A549 treated with Hydrocortisone at 1 μM for 4 hours (cell line): ENCODE data around the gene LRIT2. TPM values are rescaled to one million over a fixed set of nuclear protein-coding genes. Genes with fewer than 3 reads are reported as not detected.

Experiments used
- total RNA-seq: library from RNA; stranded (reverse); fragments of 200-300 nt; extraction: Qiagen RNA extraction; gene quantifications from 5 replicates; pipeline ENCODE4 v1.2.3, GENCODE V29; 2022

Gene LRIT2, protein sequence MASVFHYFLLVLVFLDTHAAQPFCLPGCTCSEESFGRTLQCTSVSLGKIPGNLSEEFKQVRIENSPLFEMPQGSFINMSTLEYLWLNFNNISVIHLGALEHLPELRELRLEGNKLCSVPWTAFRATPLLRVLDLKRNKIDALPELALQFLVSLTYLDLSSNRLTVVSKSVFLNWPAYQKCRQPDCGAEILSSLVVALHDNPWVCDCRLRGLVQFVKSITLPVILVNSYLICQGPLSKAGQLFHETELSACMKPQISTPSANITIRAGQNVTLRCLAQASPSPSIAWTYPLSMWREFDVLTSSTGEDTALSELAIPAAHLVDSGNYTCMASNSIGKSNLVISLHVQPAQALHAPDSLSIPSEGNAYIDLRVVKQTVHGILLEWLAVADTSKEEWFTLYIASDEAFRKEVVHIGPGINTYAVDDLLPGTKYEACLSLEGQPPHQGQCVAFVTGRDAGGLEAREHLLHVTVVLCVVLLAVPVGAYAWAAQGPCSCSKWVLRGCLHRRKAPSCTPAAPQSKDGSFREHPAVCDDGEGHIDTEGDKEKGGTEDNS
- total RNA-seq = not detected in 5 replicates

DNA sequence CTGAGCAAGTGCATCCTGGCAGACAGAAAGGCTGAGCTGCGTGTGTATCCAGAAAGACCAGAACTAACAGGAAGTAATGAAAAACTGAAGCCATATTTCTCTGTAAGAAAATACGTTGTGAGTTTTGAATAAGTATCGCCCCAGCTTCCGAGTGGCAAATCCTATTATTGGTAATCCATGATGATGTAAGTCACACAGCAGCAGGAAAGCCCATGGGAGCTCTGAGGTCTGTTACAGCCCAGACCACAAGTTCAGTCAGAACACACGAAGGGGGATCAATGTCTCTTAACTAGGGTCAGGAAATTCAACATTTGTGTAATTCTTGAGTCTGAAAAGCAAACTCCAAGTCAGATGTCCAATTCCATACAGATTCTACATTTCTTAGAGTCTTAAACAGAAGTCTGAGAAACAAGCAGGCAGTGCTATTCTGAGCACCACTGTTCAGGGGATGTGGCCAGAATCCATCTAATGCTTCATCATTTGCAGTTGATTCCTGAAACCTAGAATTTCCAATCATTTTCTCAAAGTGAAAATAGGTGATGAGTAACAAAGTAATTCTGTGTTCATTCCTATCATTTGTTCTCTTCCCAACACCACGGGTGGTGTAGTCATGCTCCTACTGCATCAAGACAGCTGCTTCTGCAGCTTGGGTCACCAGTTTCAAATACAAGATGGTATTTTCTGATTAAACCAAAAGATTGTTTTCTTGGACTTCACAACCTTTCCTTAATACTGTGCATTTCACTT, at the start of gene LRIT2:
LRIT2 (minus strand) TSS at position 118 of the 747 bp plus-strand sequence; CDS start at position 94, 24 bp downstream.

DNA sequence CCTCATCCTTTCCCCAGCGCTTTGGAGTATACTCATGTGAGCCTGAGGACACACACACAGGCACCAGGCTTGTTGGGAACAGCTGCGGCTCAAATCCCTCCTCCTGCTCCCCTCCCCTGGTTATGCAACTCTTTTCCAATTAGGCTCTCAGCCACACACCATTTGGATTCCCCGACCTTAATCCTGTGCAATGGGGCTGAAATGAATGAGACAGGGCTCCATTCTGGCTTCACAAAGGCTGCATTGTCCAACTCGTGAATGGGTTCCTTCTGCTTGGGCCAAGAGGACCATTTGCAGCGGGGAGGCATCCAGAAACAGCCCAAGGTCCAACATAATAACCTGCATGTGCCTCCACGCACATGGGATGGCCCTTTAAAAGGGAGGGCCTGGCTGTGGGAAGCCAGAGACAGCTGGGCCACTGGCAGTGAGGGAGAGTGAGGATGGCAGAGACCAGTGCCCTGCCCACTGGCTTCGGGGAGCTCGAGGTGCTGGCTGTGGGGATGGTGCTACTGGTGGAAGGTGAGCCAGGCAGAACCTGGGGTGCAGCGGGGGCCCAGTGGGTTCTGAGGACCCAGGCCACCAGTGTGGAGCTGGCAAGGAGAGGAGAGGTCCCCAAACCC, 19.4 kb upstream of the LRIT2 start, which contains the start of gene RGR:
RGR (plus strand) TSS at position 403 of the 620 bp plus-strand sequence; CDS start at position 441, 38 bp downstream.

DNA sequence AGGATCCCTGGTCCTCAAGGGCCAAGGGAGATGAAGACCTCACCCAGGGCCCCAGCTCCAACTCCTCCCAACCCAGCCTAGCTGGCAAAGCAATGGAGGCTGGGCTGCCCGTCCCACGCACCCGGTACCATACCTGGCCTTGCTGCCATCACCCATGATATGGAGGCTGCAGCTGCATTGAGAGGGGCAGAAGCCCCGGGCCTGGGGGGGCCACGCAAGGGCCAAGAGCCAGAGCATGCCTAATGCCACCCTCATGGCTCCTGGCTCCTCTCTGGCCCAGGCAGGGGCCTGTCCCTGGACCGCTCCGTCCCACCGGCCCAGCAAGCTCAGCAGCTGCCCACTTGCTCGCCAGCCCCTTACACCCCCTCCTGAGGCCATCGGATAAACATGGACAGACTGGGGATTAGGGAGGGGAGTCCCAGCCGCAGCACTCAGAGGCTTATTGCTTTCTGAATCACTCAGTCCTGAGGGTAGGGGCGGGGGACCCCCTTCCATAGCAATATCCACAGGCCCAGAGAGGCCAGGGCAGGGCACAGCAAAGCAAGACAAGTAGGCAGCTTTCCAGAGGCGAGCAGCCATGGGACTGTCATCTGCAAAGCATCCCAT, 15.9 kb upstream of the LRIT2 start, which contains the start of gene LRIT1:
LRIT1 (minus strand) TSS at position 362 of the 606 bp plus-strand sequence; CDS start at position 255, 107 bp downstream.

DNA sequence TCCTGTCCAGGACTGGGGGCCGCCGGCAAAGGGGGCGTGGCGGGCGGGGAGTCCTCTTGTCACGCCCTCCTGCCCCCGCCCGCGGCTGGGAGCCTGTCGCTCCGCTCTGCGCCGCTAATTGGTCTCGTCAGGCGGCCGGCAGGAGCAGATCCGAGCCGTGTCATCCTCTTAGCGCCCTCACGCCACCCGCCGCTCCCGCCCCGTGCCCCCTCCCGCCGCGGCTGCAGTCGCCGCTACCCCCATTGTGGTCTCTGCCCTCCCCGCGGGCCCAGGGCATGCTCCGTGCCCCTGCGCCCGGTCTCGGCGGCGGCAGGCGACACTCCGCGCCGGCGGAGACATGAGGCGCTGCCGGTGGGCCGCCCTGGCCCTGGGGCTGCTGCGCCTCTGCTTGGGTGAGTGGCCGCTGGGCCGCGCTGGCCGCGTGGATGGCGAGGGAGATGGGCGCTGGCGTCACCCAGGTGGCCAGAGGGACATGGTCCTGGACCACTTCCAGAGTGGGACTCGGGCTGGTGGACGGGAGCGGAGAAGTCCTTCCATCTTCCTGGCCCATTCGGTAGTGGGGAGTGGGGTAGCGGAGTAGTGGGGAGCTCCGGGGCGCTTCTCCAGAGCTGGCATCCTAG, 30.8 kb downstream of the LRIT2 start, which contains the start of gene CDHR1:
CDHR1 (plus strand) TSS at position 114 of the 620 bp plus-strand sequence; CDS start at position 338, 224 bp downstream.

DNA sequence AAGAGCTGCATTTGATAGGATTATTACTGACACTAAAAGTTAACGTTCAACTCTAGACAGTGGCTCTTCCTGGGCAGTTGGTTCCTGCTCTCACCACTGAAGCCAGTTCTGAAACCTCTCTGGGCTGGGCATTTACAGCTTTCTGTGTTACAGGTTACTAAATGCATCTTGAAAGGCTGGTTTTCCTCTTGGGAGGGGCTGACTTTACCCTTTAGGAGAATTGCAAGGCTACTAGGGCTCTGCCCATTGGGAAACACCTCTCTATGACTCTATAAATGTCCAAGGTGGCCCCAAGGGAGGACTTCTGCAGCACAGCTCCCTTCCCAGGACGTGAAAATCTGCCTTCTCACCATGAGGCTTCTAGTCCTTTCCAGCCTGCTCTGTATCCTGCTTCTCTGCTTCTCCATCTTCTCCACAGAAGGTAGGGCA, 51.8 kb downstream of the LRIT2 start, which contains the start of gene GPR15LG:
GPR15LG (plus strand) TSS at position 301 of the 429 bp plus-strand sequence; CDS start at position 352, 51 bp downstream.

Other genes with a start within 250 kb of the LRIT2 start
- gene GHITM, start 86.0 kb downstream of the LRIT2 start, total RNA-seq = 196 to 232 TPM (median 208 TPM) in 5 replicates
- gene GPR15LG, start 51.7 kb downstream of the LRIT2 start, total RNA-seq = not detected in 5 replicates
- 0.02 to 0.12 TPM (median 0.09 TPM) in 5 replicates for gene CDHR1, start 31.0 kb downstream of the LRIT2 start, total RNA-seq
- gene LRIT1, start 16.0 kb upstream of the LRIT2 start, total RNA-seq = not detected in 5 replicates
- not detected in 5 replicates for gene RGR, start 19.5 kb upstream of the LRIT2 start, total RNA-seq
- gene CCSER2, start 103.0 kb upstream of the LRIT2 start, total RNA-seq = 9.6 to 13.1 TPM (median 10.8 TPM) in 5 replicates